Stimulated activated CD4-positive, alpha-beta T cell treated with anti-CD3 and anti-CD28 coated beads, Interleukin-2, amount 100 ng/mL, for 48 hours (primary cell): ENCODE measurements around the gene LNPK.
A peak's percentile ranks its signal among the peaks of the same experiment; 100 is the strongest.
"Not testable (repeated sequence)": the region's sequence is repeated elsewhere in the genome, so short reads cannot be mapped to it uniquely, and the experiment has no call there.

ENCODE experiments used
- DNase-seq, 2 donors: peaks; one replicate each; pipeline ENCODE4 v3.0.0-alpha.2; 2020

The LNPK gene

GRCh38 chr2:176001916-176002687 is at the start of gene LNPK:
LNPK (minus strand) TSS chr2:176002267; CDS start chr2:175995584, 6,683 bp downstream.
- DNase-seq: peak; percentile 88 to 91

GRCh38 chr2:176039375-176039774 is 37.3 kb upstream of the LNPK start:
- no peak for DNase-seq

- DNase-seq: no peak
Observed at GRCh38 chr2:176038694-176039093, 36.6 kb upstream of the LNPK start.

- DNase-seq: no peak
Observed at GRCh38 chr2:176035013-176035691, 33.1 kb upstream of the LNPK start.

GRCh38 chr2:176027806-176028205 is 25.7 kb upstream of the LNPK start:
- no peak for DNase-seq

- DNase-seq: no peak
Observed at GRCh38 chr2:176025932-176026331, 23.9 kb upstream of the LNPK start.

GRCh38 chr2:176024083-176024482 is 22.0 kb upstream of the LNPK start:
- no peak for DNase-seq

GRCh38 chr2:176022048-176022447 is 20.0 kb upstream of the LNPK start:
- DNase-seq: no peak

GRCh38 chr2:176020400-176020799 is 18.3 kb upstream of the LNPK start:
- no peak for DNase-seq

GRCh38 chr2:176018708-176019107 is 16.6 kb upstream of the LNPK start:
- no peak for DNase-seq

- no peak for DNase-seq
Observed at GRCh38 chr2:176009445-176009844, 7.4 kb upstream of the LNPK start.

- no peak for DNase-seq
Observed at GRCh38 chr2:176004934-176005333, 2.9 kb upstream of the LNPK start.

GRCh38 chr2:176003958-176004357 is 1.9 kb upstream of the LNPK start:
- DNase-seq: no peak

- peak in 1 of 2 donors; percentile 2 for DNase-seq
Observed at GRCh38 chr2:176002688-176003210, 682 bp upstream of the LNPK start.

GRCh38 chr2:176001281-176001915 is 669 bp downstream of the LNPK start:
- peak; percentile 39 to 54 for DNase-seq

- DNase-seq: no peak
Observed at GRCh38 chr2:175999283-175999819, 2.7 kb downstream of the LNPK start.

GRCh38 chr2:175990099-175990498 is 12.0 kb downstream of the LNPK start:
- DNase-seq: no peak

GRCh38 chr2:175987126-175987525 is 14.9 kb downstream of the LNPK start:
- not testable (repeated sequence) for DNase-seq

- no peak for DNase-seq
Observed at GRCh38 chr2:175984846-175985245, 17.2 kb downstream of the LNPK start.

GRCh38 chr2:175981551-175981950 is 20.5 kb downstream of the LNPK start:
- DNase-seq: no peak

- no peak for DNase-seq
Observed at GRCh38 chr2:175976391-175977157, 25.5 kb downstream of the LNPK start.

- DNase-seq: no peak
Observed at GRCh38 chr2:175973373-175973772, 28.7 kb downstream of the LNPK start.

GRCh38 chr2:175966839-175967238 is 35.2 kb downstream of the LNPK start:
- no peak for DNase-seq
